ENCODE data around the gene CASZ1.

DNA sequence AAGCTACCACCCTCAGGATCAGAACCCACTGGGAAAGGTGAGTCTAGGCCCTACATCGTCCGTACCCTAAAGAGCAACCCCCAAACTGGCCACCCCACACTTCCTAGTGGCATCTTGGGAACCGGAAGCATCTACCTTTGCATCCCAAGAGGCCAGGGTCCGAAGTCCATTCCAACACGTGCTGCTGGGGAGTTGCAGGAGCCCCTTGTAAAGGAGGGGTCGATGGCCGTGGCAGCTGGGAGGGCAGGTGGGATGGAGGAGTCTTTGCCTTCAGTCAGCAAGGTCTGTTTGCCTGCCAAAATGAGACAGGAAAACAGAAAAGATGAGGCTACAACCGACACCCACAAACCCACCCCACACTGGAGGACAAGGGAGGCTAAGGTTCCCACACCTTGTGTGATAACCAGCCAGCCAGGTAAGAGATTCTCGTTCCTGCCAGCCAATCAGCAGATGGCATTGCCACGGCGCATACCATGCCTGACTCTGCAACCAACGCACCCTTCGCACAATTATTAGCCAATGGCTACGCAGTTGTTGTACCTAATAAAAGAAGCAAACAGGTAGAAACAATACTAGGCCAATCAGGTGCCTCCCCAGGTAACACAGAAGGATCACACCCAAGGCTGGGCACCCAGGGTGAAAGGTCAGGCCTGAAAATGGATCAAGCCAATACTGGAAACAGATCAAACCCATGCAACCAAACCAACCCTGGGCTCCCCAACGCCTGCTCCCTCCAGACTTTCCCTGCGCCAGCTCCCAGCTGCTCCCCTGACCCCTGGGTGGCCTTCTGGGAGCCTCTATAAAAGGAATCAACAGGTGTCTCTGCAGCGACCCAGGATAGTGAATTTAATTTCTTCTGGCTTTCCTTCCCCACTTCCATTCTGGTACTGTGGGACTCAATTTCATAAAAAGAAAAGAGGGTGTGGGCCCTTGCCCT is 35.6 kb downstream of the CASZ1 start:
- no peak for TF ChIP-seq POLR2A (IDR thresholded peaks at IDR 0.05; ENCODE audit: low read depth)
- TF ChIP-seq, protein P1, sequence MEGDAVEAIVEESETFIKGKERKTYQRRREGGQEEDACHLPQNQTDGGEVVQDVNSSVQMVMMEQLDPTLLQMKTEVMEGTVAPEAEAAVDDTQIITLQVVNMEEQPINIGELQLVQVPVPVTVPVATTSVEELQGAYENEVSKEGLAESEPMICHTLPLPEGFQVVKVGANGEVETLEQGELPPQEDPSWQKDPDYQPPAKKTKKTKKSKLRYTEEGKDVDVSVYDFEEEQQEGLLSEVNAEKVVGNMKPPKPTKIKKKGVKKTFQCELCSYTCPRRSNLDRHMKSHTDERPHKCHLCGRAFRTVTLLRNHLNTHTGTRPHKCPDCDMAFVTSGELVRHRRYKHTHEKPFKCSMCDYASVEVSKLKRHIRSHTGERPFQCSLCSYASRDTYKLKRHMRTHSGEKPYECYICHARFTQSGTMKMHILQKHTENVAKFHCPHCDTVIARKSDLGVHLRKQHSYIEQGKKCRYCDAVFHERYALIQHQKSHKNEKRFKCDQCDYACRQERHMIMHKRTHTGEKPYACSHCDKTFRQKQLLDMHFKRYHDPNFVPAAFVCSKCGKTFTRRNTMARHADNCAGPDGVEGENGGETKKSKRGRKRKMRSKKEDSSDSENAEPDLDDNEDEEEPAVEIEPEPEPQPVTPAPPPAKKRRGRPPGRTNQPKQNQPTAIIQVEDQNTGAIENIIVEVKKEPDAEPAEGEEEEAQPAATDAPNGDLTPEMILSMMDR (IDR thresholded peaks at IDR 0.05): no peak
- no peak for TF ChIP-seq EP300 (IDR thresholded peaks at IDR 0.05)
